Measurements from ENCODE around the gene WDFY4.

WDFY4 gene

DNA sequence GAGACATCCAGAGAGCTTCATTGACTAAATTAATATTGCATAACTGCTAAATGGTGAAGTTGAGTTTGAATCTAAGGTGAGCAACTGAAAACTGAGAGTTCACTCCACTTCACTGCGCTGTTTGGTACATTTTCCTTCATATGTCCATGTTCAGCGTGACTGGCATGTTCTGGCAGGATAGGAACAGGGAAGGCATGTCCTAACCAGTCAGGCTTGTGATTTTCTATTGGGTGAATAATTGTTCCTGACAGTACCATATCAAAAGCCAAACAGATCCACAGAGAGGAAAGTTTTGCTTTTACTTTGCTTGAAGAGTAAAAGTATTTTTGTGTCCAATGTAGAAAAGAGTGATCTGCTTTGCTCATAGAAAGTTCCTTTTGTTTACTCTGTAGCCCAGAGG, 53.2 kb downstream of the WDFY4 start:
- ATAC-seq = no peak
- TF ChIP-seq TOX (CRISPR knock-in tag; IDR thresholded peaks at IDR 0.05; ENCODE audit: borderline replicate concordance) (no peak), PPARA (CRISPR knock-in tag; IDR thresholded peaks at IDR 0.05; ENCODE audit: borderline replicate concordance) (no peak), ZNF565 (CRISPR knock-in tag; conservative IDR thresholded peaks at IDR 0.05; ENCODE audit: low read depth) (no peak), BACH2 (CRISPR knock-in tag; IDR thresholded peaks at IDR 0.05; ENCODE audit: borderline replicate concordance) (no peak), TCF4 (CRISPR knock-in tag; IDR thresholded peaks at IDR 0.05; ENCODE audit: borderline replicate concordance) (no peak)
- TF ChIP-seq, protein P1, sequence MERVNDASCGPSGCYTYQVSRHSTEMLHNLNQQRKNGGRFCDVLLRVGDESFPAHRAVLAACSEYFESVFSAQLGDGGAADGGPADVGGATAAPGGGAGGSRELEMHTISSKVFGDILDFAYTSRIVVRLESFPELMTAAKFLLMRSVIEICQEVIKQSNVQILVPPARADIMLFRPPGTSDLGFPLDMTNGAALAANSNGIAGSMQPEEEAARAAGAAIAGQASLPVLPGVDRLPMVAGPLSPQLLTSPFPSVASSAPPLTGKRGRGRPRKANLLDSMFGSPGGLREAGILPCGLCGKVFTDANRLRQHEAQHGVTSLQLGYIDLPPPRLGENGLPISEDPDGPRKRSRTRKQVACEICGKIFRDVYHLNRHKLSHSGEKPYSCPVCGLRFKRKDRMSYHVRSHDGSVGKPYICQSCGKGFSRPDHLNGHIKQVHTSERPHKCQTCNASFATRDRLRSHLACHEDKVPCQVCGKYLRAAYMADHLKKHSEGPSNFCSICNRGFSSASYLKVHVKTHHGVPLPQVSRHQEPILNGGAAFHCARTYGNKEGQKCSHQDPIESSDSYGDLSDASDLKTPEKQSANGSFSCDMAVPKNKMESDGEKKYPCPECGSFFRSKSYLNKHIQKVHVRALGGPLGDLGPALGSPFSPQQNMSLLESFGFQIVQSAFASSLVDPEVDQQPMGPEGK (CRISPR knock-in tag; IDR thresholded peaks at IDR 0.05; ENCODE audit: borderline replicate concordance) = no peak
- TF ChIP-seq, protein P2, sequence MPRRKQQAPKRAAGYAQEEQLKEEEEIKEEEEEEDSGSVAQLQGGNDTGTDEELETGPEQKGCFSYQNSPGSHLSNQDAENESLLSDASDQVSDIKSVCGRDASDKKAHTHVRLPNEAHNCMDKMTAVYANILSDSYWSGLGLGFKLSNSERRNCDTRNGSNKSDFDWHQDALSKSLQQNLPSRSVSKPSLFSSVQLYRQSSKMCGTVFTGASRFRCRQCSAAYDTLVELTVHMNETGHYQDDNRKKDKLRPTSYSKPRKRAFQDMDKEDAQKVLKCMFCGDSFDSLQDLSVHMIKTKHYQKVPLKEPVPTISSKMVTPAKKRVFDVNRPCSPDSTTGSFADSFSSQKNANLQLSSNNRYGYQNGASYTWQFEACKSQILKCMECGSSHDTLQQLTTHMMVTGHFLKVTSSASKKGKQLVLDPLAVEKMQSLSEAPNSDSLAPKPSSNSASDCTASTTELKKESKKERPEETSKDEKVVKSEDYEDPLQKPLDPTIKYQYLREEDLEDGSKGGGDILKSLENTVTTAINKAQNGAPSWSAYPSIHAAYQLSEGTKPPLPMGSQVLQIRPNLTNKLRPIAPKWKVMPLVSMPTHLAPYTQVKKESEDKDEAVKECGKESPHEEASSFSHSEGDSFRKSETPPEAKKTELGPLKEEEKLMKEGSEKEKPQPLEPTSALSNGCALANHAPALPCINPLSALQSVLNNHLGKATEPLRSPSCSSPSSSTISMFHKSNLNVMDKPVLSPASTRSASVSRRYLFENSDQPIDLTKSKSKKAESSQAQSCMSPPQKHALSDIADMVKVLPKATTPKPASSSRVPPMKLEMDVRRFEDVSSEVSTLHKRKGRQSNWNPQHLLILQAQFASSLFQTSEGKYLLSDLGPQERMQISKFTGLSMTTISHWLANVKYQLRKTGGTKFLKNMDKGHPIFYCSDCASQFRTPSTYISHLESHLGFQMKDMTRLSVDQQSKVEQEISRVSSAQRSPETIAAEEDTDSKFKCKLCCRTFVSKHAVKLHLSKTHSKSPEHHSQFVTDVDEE (CRISPR knock-in tag; IDR thresholded peaks at IDR 0.05) = no peak
- TF ChIP-seq, protein P3, sequence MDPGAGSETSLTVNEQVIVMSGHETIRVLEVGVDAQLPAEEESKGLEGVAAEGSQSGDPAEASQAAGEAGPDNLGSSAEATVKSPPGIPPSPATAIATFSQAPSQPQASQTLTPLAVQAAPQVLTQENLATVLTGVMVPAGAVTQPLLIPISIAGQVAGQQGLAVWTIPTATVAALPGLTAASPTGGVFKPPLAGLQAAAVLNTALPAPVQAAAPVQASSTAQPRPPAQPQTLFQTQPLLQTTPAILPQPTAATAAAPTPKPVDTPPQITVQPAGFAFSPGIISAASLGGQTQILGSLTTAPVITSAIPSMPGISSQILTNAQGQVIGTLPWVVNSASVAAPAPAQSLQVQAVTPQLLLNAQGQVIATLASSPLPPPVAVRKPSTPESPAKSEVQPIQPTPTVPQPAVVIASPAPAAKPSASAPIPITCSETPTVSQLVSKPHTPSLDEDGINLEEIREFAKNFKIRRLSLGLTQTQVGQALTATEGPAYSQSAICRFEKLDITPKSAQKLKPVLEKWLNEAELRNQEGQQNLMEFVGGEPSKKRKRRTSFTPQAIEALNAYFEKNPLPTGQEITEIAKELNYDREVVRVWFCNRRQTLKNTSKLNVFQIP (CRISPR knock-in tag; IDR thresholded peaks at IDR 0.05; ENCODE audit: borderline replicate concordance, low read depth) = no peak

DNA sequence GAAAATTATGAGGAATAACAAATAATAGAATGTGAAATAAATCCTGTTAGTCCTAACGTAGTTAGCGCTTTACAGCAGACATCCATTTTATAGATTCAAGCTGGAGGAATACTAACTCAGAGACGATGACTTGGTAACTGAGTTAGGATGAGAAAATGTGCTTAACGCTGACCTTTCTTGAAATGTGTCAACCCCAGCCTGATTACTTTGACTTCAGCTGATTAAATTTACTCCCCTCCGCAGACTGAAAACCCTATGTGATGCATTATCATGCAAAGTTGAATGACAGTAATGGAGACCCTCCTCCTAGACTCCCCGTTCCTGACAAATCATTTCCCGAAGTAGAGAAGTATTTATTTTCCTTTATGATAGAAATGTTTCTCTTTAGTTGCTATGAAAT, 54.5 kb downstream of the WDFY4 start:
- no peak for ATAC-seq
- TF ChIP-seq OSR1 (CRISPR knock-in tag; IDR thresholded peaks at IDR 0.05) = no peak
- TF ChIP-seq CSDC2 (CRISPR knock-in tag; IDR thresholded peaks at IDR 0.05) = no peak
- TF ChIP-seq PPARA (CRISPR knock-in tag; IDR thresholded peaks at IDR 0.05; ENCODE audit: borderline replicate concordance) = no peak
- no peak for TF ChIP-seq TCF4 (CRISPR knock-in tag; IDR thresholded peaks at IDR 0.05; ENCODE audit: borderline replicate concordance)
- TF ChIP-seq, protein P4, sequence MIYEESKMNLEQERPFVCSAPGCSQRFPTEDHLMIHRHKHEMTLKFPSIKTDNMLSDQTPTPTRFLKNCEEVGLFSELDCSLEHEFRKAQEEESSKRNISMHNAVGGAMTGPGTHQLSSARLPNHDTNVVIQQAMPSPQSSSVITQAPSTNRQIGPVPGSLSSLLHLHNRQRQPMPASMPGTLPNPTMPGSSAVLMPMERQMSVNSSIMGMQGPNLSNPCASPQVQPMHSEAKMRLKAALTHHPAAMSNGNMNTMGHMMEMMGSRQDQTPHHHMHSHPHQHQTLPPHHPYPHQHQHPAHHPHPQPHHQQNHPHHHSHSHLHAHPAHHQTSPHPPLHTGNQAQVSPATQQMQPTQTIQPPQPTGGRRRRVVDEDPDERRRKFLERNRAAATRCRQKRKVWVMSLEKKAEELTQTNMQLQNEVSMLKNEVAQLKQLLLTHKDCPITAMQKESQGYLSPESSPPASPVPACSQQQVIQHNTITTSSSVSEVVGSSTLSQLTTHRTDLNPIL (CRISPR knock-in tag; IDR thresholded peaks at IDR 0.05; ENCODE audit: low read depth) = no peak
- TF ChIP-seq, protein P1 (CRISPR knock-in tag; IDR thresholded peaks at IDR 0.05; ENCODE audit: borderline replicate concordance) = no peak
- no peak for TF ChIP-seq GLIS3 (CRISPR knock-in tag; IDR thresholded peaks at IDR 0.05)
- no peak for TF ChIP-seq ZFP3 (CRISPR knock-in tag; IDR thresholded peaks at IDR 0.05)
- no peak for TF ChIP-seq ZNF8 (CRISPR knock-in tag; IDR thresholded peaks at IDR 0.05)
- no peak for TF ChIP-seq SNAI2 (CRISPR knock-in tag; IDR thresholded peaks at IDR 0.05)
- TF ChIP-seq ZFP30 (CRISPR knock-in tag; IDR thresholded peaks at IDR 0.05) = no peak
- TF ChIP-seq, protein P3 (CRISPR knock-in tag; IDR thresholded peaks at IDR 0.05; ENCODE audit: borderline replicate concordance, low read depth) = no peak
- TF ChIP-seq ZC3H10 (CRISPR knock-in tag; IDR thresholded peaks at IDR 0.05) = no peak
- TF ChIP-seq, protein P5, sequence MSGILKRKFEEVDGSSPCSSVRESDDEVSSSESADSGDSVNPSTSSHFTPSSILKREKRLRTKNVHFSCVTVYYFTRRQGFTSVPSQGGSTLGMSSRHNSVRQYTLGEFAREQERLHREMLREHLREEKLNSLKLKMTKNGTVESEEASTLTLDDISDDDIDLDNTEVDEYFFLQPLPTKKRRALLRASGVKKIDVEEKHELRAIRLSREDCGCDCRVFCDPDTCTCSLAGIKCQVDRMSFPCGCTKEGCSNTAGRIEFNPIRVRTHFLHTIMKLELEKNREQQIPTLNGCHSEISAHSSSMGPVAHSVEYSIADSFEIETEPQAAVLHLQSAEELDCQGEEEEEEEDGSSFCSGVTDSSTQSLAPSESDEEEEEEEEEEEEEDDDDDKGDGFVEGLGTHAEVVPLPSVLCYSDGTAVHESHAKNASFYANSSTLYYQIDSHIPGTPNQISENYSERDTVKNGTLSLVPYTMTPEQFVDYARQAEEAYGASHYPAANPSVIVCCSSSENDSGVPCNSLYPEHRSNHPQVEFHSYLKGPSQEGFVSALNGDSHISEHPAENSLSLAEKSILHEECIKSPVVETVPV (CRISPR knock-in tag; IDR thresholded peaks at IDR 0.05) = no peak
- no peak for TF ChIP-seq ARNTL (CRISPR knock-in tag; IDR thresholded peaks at IDR 0.05; ENCODE audit: borderline replicate concordance, low read depth)
- no peak for TF ChIP-seq RARB (CRISPR knock-in tag; IDR thresholded peaks at IDR 0.05)
